Neutrophil (primary cell): ENCODE measurements around the gene PADI2.

Source experiments
- H3K27ac ChIP-seq: fragments of 200-600 bp; sonication (generic); 2 replicates; pipeline ENCODE4 v1.5.1; 2016; ENCODE audit warnings: mild to moderate bottlenecking, moderate library complexity
- H3K27me3 ChIP-seq: fragments of 200-600 bp; sonication (generic); 2 replicates; pipeline ENCODE4 v1.6.0; 2016; ENCODE audit warnings: mild to moderate bottlenecking
- H3K36me3 ChIP-seq: fragments of 200-600 bp; sonication (generic); 2 replicates; pipeline ENCODE4 v1.5.1; 2017
- H3K4me1 ChIP-seq, 2 experiments: fragments of 200-600 bp in 1 of 2; sonication (generic) in 1 of 2; 1 replicate in 1 of 2; 2 replicates in 1 of 2; pipeline versions ENCODE4 v1.5.1 to v1.6.1; 2013 to 2016; ENCODE audit warnings: low read depth in 1 of 2, low read length in 1 of 2, mild to moderate bottlenecking in 1 of 2, moderate library complexity in 1 of 2; ENCODE audit not compliant: control insufficient read depth in 1 of 2, insufficient read depth in 1 of 2
- H3K4me3 ChIP-seq, 2 experiments: fragments of 200-600 bp in 1 of 2; sonication (generic) in 1 of 2; 1 replicate in 1 of 2; 2 replicates in 1 of 2; pipeline ENCODE4 v1.5.1; 2013 to 2016; ENCODE audit warnings: low read depth in 1 of 2, low read length in 1 of 2, mild to moderate bottlenecking in 1 of 2, moderate library complexity in 1 of 2
- H3K9me3 ChIP-seq: fragments of 200-600 bp; sonication (generic); 2 replicates; pipeline ENCODE4 v1.5.1; 2016
- TF ChIP-seq, protein P1 (sequence below): fragments of 200-600 bp; sonication (generic); IDR thresholded peaks from 2 replicates; pipeline ENCODE4 v1.5.1; 2016; ENCODE audit warnings: antibody characterized with exemption

PADI2 gene

DNA sequence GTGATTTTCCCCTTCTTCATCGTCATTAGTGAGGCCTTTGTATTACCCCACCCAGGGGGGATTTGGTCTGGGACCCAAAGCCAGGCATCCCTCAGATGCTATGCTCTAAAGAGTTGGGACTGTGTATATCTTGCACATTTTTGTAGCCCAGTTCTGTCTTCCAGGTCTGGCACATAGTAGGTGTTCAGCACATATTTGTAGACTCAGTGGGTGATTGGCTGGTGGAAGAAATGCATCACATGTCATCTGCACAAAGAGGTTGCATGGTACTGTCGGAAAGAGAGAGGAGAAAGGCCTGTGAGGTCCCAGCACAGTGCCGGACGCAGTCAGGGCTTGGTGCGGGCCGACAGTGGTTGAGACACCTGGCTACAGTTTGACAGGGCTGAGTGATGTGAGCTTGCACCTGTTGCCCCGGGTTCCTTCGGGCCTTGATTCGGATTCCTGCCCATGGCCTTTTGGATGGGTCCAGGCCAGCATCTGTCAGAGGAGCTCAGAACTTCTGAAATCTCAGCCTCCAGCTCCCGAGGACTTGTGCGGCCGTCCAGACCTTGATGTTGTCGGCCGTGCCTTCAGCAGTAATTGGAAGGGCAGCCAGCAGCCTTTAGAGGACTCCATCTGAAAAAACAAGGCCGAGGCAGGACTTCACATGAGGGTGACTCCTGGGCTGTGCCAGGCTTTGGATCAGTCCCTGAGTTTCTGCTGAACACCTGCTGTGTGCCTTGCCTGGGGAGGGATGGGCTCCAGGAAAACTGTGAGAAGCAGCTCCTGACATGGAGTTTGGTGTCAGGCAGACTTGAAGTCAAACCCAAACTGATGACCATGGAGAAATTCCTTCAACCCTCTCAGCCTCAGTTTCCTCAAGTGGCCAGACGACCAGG lies 44.8 kb upstream of the PADI2 start:
- TF ChIP-seq, protein P1, sequence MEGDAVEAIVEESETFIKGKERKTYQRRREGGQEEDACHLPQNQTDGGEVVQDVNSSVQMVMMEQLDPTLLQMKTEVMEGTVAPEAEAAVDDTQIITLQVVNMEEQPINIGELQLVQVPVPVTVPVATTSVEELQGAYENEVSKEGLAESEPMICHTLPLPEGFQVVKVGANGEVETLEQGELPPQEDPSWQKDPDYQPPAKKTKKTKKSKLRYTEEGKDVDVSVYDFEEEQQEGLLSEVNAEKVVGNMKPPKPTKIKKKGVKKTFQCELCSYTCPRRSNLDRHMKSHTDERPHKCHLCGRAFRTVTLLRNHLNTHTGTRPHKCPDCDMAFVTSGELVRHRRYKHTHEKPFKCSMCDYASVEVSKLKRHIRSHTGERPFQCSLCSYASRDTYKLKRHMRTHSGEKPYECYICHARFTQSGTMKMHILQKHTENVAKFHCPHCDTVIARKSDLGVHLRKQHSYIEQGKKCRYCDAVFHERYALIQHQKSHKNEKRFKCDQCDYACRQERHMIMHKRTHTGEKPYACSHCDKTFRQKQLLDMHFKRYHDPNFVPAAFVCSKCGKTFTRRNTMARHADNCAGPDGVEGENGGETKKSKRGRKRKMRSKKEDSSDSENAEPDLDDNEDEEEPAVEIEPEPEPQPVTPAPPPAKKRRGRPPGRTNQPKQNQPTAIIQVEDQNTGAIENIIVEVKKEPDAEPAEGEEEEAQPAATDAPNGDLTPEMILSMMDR, result no peak
- Histone ChIP-seq H3K36me3 (no peaks in the 10 kb centered on the region), H3K9me3 (no peaks in the 10 kb centered on the region), H3K4me1 (no peaks in the 10 kb centered on the region), H3K27ac (no peak overlapping the region), H3K27me3 (peaks cover 5% of the 10 kb centered on the region), H3K4me3 (no peak overlapping the region)

DNA sequence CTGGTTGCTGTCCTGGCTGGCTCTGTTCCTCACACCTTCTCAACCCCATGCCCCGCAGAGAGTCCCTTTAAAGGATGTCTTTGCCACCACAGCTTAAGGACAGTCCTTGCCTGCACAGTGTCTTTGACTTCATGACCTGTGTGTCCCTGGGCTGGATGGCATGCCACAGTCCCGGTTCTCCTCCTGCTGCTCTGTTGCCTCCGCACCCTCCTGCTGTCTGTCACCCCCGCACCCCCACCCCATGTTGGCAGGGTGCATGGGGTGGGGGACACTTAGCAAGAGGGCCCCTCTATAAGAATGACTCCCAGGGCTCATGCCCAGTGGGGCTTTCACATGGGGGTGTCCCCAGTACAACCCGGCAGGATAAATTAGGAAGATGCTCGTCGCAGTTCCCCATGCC lies 44.1 kb upstream of the PADI2 start:
- Histone ChIP-seq H3K36me3 (no peaks in the 10 kb centered on the region), H3K27ac (no peak overlapping the region), H3K4me1 (no peaks in the 10 kb centered on the region), H3K9me3 (no peaks in the 10 kb centered on the region), H3K4me3 (no peak overlapping the region), H3K27me3 (peaks cover 5% of the 10 kb centered on the region)
- TF ChIP-seq, protein P1, result no peak

DNA sequence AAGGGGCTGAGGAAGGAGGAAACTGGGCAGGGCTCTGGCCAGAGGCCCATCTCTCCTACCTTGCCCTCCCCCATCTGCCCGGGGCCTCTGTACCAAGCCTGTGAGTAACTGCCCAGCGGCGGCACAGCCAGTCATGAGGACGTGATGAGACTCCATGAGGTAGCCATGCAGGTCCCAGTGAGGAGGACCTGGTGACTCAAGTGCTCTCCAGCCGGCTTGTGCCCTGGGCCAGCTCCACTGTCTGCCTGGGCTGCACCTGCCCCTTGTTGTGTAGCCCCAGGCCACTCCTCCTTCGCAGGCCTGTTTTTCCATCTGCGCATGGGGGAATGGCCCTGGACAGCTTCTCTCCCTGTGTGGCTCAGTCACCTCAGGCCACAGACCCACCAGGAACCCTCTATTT lies 43.7 kb upstream of the PADI2 start:
- no peak overlapping the region for H3K27ac ChIP-seq
- TF ChIP-seq, protein P1, result no peak

DNA sequence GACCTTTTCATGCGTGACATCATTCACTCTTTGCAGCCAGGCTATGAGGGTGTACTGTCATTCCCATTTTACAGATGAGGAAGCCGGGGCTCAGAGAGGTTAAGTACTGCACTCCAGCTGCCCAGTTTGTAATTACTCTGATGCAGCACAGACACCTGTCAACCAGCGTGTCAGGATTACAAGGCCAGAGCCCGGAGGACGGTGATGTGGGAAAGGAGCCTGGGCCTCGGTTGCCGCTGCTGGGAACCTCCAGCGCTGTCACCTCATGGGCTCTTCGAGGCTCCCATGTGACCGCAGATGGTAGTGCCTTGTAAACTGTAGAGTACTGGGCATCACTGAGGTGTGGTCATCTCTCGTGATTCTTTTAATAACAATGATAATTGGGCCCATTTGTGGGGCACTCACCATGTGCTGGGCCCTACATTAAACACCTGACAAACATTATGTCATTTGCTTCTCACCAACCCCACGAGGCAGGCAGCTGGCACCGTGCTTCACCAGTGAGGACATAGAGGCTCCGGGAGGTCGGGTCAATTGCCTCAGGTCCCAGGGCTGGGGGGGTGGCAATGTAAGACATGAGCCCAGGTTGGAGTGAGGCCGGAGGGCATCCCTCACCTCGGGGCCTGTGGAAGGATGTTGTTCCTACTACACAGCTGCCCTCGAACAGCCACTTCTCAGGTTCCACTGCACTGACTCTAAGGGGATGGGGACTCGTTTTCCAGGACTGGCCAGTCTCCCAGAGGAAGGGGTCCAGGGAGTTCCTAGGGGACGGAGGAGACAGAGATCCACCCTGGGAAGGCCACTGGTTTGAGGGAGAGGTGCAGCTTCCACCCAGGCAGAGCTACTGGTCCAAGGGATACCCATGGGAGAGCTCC lies 42.9 kb upstream of the PADI2 start:
- no peaks in the 10 kb centered on the region for H3K4me1 ChIP-seq
- no peaks in the 10 kb centered on the region for H3K9me3 ChIP-seq
- TF ChIP-seq, protein P1, result no peak
- no peak overlapping the region for H3K27ac ChIP-seq
- H3K4me3 ChIP-seq, result no peak overlapping the region
- peaks cover 5% of the 10 kb centered on the region for H3K27me3 ChIP-seq
- H3K36me3 ChIP-seq, result no peaks in the 10 kb centered on the region

More for the DNA sequence above, 43.7 kb upstream of the PADI2 start:
- H3K4me1 ChIP-seq, result no peaks in the 10 kb centered on the region
- H3K27me3 ChIP-seq, result peaks cover 5% of the 10 kb centered on the region
- H3K4me3 ChIP-seq, result no peak overlapping the region
- H3K9me3 ChIP-seq, result no peaks in the 10 kb centered on the region
- H3K36me3 ChIP-seq, result no peaks in the 10 kb centered on the region

DNA sequence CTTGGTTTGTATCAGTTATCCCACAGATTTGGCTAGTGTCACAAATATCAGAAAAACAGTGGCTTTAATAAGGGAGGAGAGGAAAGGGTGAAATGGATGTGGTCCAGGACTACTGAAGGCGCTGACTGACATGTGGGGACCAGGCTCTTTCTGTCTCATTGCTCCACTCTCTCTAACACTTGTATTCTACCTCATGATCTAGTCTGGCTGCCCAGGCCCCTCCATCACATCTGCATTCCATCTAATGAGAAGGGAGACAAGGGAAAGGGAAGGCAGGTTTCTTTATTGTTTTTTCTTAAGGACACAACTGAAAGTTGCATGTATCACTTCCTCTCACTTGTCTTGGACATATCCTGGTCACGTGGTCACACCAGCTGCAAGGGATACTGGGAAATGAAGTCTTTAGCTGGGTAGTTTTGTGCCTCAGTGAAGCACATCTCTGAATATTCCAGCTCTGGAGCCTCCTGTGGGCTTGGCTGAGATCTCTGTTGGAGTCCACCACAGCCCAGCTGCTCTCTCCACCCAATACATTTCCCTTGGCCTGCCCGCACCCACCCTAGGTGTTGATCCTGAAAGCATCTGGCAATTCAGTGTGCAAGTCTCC lies 42.0 kb upstream of the PADI2 start:
- Histone ChIP-seq H3K9me3 (no peaks in the 10 kb centered on the region), H3K4me3 (no peak overlapping the region), H3K27ac (no peak overlapping the region), H3K27me3 (no peaks in the 10 kb centered on the region), H3K36me3 (no peaks in the 10 kb centered on the region), H3K4me1 (no peaks in the 10 kb centered on the region)
- TF ChIP-seq, protein P1, result no peak
